ENCODE measurements around the gene EDN1.
A peak's percentile ranks its signal among the peaks of the same experiment; 100 is the strongest.

EDN1 gene

DNA sequence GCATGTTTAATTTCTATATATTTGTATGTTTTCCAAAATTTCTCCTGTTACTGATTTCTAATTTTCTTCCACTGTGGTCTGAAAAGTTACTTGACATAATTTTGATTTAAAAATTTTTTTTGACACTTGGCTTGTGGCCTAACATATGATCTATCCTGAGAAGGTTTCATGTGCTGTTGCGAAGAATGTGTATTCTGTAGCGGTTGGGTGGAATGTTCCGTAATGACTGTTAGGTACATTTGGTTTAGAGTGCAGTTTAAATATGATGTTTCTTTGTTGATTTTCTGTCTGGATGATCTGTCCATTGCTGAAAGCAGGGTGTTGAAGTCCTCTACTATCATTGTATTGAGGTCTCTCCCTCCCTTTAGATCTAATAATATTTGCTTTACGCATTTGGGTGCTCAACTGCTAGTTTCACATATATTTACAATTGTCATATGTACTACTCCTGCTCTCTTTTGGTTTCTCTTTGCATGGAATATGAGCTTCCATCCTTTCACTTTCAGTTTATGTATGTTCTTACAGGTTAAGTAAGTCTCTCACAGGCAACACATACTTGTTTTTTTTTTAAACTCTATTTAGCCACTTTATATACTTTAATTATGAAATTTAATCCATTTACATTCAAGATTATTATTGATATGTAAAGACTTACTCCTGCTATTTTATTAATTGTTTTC lies 19.5 kb upstream of the EDN1 start:
- no peak for DNase-seq

DNA sequence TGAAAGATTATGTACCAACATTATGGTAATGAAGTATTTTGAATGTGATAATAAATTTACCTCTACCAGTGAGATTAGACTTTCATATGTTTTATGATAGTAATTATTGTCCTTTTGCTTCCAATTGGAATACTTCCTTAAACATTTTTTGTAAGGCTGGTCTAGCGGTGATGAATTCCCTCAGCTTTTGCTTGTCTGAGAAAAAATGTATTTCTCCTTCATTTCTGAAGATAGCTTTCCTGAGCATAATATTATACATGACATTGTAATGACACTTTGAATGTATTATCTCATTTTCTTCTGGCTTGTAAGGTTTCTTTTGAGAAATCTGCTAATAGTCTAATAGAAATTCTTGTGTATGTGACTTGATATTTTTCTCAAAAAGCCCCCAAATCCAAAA lies 18.6 kb upstream of the EDN1 start:
- DNase-seq = no peak

DNA sequence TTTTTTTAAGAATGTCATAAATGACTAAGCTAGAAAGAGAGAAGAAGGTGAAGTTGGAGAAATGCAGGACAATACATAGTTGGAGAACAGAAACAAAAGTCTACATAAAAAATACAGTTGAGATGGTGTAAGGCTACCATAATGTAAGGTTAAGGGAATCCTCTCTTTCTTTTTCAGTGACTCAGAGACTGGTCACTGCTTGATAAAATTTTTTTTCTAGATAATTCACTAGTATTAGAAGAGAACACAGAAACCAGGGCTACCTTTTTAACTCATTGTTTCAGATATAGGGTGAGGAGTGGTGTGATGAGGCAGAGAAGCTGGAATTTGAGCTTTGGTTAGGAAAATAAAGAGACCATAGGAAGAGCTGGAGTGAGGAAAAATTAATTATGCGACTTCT lies 18.2 kb upstream of the EDN1 start:
- no peak for DNase-seq

DNA sequence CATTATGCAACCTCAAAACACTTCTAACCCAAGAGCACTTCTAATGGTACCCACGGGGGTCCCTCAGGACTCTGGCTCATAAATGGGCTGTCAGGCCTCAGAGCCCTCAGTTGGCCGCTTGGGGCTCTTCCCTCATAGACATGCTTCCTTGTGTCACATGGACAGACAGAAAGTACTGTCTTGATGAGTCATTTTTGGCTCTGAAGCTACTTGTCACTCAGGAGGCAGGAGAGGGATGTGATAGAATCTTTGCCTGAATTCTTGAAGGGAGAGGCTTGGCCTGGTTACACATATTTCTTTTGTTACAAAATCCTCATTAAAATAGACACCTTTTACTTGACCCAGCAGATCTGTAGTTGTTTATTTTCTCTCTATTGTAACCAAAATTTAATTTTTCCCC lies 15.1 kb upstream of the EDN1 start:
- no peak for DNase-seq

DNA sequence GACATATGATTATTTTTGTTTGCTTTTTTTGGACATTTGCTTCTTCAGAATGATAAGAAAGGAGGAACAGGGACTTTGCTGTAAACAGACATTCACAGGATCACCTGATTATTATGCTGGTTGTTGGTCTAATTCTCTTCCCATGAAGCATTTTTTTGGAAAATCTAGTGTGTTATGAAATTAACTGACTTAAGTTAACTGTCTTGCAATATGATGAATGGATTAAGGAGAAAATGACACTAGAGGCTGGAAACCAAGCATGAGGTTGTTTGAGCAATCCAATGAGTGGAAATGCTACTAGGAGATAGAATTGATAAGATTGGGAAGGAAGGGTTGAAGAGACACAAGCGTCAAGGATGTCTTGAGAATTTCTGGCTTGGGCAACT lies 13.2 kb upstream of the EDN1 start:
- no peak for DNase-seq

DNA sequence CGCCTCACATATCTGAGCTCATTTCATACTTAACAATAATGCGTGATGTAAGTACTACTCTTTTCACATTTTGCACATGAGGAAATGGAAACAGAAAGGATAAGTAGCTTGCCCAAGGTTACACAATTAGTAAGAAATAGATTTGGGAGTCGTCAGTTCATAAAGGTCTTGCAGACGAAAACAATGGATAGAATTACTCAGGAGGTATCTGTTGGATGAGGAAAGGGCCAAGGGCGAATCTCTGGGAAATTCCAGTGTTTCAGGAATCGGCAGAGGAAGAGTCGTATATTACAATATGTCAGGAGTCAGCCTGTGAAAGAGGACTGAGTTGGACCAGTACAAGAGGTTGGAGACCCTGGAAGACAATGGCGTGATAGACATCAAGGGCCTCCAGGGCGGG lies 12.8 kb upstream of the EDN1 start:
- no peak for DNase-seq

DNA sequence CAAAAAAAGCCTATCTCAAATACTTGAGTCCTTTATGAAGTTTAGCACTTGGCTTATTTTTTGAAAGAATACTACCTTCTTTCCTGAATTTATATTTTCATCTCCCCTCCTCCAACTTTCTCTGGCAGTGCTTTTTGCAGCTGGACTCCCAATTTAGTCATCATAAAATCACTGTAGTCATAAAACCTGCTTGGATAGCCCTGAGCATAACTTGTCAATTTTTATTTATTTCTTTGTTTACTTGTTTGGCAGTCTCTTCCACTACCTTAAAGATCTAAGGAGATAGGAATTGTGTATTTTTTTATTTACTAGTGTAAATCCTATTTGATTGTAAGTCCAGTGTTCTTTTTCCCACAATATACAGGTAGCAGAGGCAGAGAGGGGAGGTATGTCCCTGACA lies 11.2 kb upstream of the EDN1 start:
- no peak for DNase-seq

DNA sequence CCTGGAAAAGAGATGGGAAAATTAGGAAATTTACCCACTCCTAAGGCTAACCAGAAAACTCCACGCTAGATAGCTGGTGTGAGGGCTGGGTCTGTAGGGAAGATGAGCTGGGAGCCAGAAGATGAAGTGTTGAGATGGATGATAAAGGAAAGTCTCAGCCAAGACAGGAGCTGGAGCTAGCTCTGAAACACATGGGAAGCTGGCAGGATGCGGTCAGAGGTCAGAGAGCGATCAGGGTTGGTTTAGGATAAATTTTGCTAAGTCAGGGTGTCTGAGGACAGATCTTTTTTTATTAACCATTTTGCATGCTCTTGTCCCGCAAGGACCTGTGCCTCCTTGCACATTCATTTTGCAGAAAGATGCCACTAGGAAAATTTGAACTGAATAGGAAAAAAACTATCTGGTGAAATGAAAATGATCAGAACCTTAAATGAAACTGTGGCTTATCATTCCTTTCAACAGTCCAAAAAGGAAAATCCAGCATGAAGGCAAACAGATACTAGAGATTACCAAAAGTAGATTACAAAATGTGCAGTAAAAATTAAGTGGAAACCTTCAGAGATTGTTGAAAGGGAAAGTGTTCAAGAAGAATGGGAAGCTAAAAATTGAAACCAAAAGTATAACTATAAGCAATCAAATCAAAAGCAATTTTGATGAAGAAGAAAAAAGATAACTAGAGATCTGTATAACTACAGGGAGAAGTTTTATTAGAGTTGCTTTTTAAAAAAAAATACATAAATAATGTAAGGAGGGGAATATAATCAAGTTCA lies 10.7 kb upstream of the EDN1 start:
- DNase-seq = no peak

DNA sequence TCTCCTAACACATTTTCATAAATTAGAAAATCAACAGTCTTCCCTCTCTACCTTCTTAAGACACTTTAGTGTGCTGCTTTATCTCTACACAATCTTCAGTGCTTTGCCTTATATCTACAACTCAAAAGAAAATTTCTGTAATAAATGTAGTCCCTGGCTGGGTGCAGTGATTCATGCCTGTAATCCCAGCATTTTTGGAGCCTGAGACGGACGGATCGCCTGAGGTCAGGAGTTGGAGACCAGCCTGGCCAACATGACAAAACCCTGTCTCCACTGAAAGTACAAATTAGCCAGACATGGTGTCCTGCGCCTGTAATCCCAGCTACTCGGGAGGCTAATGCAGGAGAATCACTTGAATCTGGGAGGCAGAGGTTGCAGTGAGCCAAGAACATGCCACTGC lies 9.7 kb upstream of the EDN1 start:
- no peak for DNase-seq

DNA sequence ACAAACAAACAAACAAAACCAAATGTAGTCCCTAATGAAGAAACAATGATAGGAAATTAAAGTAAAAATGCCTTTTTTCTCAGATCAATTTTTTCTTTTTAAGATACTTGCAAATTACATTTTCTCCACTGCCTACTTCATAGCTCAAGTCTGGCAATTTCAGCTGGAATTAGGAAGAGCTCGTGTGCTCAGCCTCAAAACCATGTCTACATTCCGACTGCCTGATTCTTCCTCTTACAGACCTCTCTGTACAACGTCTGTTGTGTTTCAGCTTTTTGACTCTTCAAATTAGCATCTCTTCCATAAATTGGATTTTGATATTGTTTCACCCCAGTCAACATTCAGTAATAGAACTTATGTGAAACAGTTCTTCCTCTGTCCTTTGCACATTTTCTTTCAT lies 9.3 kb upstream of the EDN1 start:
- no peak for DNase-seq

DNA sequence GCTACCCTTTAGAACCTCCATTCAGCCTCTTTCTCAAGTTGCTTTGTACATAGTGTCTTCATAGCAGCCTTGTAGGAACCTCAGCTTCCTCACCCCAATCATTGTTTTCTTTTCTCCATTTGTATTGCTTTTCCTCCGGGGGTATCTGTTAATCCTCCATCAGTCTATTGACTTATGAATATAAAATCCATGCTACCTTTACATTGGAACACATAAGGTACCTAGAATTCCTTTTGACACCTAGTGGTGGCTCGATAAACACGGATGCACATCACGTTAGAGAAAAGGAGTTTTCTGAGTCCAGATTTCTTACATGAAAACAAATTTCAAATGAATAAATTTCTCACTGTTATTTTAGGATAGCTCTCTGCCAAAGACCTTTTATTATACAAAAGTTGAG lies 6.3 kb upstream of the EDN1 start:
- no peak for DNase-seq

DNA sequence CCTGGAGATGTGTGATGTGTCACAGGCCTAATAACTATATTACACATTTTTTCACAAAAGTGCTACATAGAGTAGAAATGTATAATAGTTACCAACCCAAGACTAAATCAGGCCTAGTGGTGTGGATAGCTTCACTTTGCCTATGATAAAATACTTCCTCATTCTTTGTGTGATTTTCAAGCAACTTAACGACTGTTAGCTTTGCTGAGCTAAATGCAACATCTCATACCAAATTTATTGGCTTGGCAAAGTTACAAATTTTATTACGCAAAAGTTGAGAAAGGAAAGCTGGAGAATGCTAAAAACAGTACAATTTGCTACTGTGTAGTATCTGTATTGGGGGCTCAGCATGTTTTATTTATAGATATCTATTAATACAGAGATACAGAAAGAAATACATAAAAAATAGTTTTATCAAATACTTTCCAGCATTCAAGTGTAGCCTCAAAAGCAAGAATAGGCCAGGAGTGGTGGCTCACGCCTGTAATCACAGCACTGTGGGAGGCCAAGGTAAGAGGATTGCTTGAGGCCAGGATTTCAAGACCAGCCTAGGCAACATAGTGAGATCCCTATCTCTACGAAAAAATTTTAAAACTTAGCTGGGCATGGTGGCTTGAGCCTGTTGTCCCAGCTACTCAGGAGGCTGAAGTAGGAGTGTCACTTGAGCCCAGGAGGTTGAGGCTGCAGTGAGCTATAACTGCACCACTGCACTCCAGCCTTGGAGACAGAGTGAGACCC lies 3.6 kb upstream of the EDN1 start:
- DNase-seq = peak; percentile 64

DNA sequence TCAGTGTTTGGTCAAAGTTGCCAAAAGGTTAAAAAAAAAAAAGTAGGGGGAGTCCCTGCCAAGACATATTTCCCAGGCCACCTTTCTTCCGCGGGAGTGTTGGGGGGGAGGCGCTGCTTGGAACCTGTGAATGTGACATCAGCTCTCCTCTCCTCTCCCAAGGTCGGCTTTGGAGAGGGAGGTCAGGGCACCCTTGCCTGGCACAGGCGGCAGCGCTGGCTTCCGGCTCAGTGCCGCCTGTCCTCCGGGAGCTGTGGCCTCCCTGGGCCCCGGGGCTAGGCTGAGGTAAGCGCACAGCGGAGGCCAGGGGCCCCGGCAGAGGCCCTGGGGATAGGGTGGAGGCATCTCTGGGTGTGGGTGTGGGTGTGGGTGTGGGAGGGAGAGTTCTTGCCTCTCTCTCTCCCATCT lies 1.9 kb upstream of the EDN1 start:
- DNase-seq = no peak

DNA sequence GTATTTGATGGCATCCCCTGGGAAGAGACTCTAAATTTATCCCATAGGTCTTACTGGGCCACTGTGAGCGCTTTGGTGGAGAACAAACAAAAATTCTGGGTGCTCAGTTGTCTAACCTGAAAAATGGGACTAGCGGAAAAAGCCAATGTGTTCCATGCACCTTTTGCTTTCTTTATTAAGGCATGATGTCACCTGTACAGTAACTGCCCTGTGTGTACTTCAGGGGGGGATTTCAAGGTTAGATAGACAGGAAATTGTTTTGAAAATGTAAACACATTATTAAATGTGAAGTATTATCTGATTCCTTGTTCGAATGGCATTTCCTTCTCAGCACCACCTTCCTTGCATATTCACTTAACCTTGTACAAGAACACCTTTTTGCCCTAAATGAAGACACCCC lies 1.2 kb upstream of the EDN1 start:
- DNase-seq = no peak

DNA sequence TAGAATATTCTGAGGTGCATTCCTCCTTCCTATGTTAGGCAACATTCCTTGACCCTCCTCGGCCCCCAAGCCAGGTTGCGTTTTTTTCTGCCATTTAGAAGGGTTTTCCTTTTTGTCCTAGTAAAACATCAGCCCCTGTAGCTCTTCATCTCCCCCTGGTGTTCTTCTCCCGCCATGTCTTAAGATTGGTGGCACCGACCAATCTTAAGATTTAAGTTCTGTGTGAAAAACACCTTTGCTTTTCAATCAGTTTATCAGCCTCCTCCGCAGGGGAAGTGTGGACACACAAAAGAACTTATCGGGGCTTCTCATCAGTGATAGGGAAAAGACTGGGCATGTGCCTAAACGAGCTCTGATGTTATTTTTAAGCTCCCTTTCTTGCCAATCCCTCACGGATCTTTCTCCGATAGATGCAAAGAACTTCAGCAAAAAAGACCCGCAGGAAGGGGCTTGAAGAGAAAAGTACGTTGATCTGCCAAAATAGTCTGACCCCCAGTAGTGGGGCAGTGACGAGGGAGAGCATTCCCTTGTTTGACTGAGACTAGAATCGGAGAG lies 719 bp upstream of the EDN1 start:
- peak; percentile 79 for DNase-seq

DNA sequence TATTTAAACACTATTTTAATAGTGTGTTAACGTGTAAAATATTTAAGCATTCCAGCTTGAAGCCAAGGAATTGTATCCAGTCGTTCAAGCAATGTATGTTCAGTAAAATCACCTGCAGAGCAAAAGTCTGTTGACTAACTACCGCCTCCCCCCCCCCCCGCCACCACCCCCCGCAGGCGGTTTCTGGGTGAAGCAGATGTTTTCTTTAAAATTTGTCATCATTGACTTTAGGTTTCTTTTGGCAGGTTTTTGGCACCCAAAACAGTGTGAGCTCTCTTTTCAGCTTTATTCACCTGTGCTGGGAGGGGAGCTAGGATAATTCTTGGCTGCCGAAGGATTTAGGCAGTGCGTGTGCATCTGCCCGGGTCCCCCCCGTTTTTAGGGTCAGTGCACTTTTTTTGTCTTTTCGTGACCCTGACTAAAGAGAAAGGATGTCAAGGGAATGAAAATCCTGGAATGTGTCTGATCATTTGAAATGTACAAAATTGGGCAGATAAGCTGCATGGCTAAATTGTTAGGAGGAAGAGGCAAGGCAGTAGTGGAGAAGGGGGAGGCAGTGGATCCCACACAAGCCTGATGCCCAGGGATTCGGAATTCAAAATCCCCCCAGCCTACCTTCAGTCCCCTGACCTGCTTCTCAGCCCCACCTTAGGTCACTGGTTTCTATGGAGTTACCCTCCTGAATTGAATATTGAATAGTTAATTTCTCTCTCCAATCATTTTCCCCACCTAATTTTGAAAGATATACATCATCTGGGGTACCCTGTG lies 1.1 kb downstream of the EDN1 start:
- DNase-seq = no peak

DNA sequence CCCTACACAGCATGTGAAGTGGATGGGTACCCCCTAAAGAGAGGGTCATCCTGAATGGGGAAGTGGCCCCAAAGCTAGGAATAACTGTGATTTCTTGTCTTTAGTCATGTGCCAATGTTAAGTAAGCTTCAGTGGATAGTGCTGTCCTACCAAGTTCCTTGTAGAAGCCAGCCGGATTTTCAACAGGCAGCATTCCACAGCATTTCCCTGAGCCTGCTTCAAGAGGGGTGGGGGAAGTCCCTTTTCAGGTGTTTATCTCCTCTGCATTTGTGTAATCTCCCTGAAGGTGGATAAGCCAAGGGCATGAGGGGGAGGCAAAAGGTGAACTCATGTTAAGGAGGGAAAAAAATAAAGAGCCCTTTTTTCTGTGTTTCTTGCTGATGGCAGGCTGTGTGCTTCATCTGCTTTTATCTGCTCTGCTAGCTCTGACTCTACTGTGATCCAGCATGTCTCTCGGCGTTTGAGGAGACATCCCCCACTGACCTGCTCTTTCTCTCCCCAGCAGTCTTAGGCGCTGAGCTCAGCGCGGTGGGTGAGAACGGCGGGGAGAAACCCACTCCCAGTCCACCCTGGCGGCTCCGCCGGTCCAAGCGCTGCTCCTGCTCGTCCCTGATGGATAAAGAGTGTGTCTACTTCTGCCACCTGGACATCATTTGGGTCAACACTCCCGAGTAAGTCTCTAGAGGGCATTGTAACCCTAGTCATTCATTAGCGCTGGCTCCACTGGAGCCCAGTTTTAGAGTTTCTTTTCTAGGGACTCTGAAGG lies 1.9 kb downstream of the EDN1 start:
- peak; percentile 36 for DNase-seq

DNA sequence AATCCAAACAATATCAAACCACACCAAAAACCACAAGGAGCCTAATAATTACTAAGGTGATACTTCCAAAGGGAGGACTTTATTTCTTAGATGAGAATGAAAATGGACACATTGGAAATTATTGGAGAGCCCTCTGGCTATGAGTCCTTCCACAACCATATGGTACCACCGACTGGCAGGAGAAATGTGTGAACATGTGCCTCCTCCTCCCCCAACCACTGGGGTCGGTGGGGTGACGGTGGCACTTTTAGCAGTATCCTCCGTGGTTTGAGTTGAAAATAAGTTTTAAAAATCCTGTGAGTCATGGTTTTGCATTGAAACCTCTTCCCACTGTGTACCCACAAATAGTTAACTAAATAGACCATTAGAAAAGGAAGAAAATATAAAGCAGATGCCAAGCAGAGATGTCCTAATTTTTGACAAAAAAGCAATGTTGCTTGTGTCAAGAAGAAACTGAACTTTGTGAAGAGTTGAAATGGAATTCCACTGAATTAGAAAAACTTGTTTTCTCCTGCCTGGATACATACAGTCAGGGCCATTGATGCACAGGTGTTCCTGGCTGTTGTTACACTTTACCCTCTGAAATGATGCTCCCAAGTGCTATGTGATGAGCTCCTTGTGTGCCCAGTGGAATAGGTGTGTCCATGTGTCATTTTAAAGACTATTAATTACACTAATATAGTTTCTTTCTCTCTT lies 3.2 kb downstream of the EDN1 start:
- DNase-seq = no peak

DNA sequence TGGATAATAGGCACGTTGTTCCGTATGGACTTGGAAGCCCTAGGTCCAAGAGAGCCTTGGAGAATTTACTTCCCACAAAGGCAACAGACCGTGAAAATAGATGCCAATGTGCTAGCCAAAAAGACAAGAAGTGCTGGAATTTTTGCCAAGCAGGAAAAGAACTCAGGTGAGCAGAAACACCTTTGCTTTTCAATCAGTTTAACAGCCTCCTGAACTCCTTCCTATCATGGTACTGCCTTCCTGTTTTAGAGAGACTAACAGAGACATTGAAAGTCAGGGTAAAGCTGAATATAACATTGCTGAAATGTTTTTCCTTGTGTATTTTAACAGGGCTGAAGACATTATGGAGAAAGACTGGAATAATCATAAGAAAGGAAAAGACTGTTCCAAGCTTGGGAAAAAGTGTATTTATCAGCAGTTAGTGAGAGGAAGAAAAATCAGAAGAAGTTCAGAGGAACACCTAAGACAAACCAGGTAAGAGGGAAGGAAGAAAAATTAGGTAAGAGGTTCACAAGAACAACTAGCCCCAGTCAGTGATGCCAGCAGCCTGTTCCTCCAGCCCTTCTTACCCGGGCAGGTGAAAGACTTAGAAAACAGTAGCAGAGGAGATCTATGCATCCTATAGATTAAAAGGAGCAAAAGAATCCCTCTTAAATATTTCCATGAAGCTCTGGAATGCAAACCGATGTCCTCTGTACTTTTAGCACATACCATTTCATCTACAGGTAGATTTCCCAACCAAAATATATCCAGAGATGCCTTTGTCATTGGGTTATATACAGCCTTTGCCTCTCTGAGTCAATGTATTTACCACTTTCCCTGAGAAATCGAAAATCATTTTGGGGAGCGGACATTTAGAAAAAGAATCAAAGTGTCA lies 4.0 kb downstream of the EDN1 start:
- no peak for DNase-seq

DNA sequence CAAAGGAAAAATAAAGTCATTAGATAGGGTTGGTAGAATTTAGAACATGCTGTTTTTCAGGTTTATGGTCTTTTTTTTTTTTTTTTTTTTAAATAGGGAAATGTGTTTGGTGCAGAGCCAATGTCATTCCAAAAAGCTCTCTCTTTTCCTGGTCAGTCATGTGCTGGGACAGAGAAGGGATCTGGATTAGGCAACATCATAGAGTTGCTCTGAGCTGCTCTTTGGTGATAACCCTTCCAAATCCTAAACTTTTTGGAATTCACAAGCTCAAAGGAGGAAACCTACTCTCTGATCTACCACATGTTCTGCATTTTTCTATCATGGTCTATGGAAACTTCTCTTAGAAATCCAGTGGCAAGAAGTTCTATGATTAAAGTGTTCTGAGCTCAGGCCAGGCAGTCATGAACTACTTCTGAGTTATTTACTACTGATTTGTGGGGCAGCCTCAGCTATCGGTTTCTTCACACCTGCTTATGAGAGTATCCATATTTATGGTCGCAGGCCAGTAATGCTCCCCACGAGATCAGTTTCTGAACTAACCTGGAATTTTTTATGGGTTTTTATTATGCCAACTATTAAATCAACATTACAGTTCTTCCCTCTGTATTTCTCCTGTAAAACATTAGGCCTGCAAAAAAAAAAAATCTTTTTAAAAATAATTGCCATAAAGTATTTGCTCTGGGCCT lies 4.8 kb downstream of the EDN1 start:
- no peak for DNase-seq
